ENCODE data around the gene WFDC9. TPM values are rescaled to one million over a fixed set of nuclear protein-coding genes. Genes with fewer than 3 reads are reported as not detected.
"Not testable (repeated sequence)": the region's sequence is repeated elsewhere in the genome, so short reads cannot be mapped to it uniquely, and the experiment has no call there.

The WFDC9 gene
- total RNA-seq, 6 experiments from 2014 or later, result not detected

DNA sequence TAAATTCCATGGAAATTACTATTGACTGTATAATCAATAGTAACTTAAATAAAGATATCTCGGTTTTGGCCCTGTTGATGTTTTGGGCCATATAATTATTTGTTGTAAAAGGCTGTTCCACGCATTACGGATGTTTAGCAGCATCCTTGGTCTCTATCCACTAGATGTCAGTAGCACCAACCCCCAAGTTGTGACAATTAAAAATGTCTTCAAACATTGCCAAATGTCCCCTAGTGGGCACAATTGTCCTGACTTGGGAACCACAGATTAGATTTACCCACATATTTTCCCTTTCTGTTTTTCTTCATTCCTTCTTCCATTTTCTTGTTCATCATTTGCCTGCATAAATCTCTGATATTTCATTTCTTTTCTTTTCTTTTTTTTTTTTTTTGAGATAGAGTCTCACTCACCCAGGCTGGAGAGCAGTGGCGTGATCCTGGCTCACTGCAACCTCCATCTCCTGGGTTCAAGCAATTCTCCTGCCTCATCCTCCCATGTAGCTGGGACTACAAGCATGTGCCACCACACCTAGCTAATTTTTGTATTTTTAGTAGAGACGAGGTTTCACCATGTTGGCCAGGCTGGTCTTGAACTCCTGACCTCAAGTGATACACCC lies 38.4 kb downstream of the WFDC9 start:
- Mint-ChIP-seq H3K36me3 (ENCODE audit: low read depth) (no peaks in the 10 kb centered on the region), H3K27ac (no peak overlapping the region), H3K4me1 (ENCODE audit: low read depth) (no peaks in the 10 kb centered on the region), H3K4me3 (no peak overlapping the region), H3K27me3 (ENCODE audit: insufficient read depth) (peaks cover 11% of the 10 kb centered on the region; the same call in 1 of the 2 replicates), H3K9me3 (no peaks in the 10 kb centered on the region)
- DNase-seq, result peak; percentile 66
- peak; percentile 82 for TF ChIP-seq CTCF (IDR thresholded peaks at IDR 0.05)

- no peaks in the 10 kb centered on the region for H3K4me1 Mint-ChIP-seq (ENCODE audit: low read depth)
- TF ChIP-seq CTCF (IDR thresholded peaks at IDR 0.05), result no peak
- no peak overlapping the region for H3K4me3 Mint-ChIP-seq
- no peak for DNase-seq
- no peaks in the 10 kb centered on the region for H3K36me3 Mint-ChIP-seq (ENCODE audit: low read depth)
- H3K9me3 Mint-ChIP-seq, result no peaks in the 10 kb centered on the region
- H3K27ac Mint-ChIP-seq, result no peak overlapping the region
- H3K27me3 Mint-ChIP-seq (ENCODE audit: insufficient read depth), result peaks cover 17% of the 10 kb centered on the region
Measured at GRCh38 chr20:45589725-45590124, 41.4 kb downstream of the WFDC9 start.

DNA sequence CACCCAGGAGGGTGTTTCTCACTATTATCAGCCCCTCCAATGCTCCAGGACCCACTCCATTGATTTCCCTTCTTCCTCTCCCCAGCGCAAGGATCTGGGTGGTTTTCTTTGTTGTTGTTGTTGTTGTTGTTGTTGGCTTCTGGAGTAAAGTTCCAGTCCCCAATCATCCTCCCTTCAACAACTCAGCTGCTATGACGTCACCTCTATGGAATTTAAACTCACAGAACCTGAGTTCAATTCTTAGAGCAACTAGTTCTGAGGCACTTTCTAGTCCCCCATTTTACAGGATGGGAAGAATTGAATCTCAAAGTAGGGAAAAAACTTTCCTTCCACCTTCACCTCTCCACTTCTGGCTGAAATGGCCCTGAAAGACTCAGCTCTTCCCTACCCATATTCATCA lies 42.3 kb downstream of the WFDC9 start:
- no peak for DNase-seq
- Mint-ChIP-seq H3K27ac (no peak overlapping the region), H3K4me3 (no peak overlapping the region), H3K36me3 (ENCODE audit: low read depth) (no peaks in the 10 kb centered on the region), H3K9me3 (no peaks in the 10 kb centered on the region), H3K4me1 (ENCODE audit: low read depth) (no peaks in the 10 kb centered on the region), H3K27me3 (ENCODE audit: insufficient read depth) (peaks cover 17% of the 10 kb centered on the region)
- no peak for TF ChIP-seq CTCF (IDR thresholded peaks at IDR 0.05)

DNA sequence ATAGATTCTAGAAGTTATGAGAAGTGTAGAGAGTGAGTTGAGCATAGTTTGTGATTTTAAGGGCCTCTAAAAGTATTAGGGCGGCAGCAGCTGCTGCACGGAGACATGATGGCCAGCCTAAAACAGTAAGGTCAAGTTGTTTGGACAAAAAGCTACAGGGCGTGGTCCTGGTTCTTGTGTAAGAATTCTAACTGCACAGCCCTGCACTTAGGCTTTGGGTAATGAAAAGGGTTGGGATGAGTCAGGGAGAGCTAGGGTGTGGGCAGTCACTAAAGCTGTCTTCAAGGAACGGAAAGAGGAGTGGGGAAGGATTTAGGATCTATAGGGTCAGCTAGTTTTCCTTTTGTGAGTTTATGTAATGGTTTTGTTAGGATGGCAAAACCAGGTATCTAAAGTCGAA lies 45.1 kb downstream of the WFDC9 start:
- H3K36me3 Mint-ChIP-seq (ENCODE audit: low read depth); H3K4me3 Mint-ChIP-seq; H3K9me3 Mint-ChIP-seq; H3K4me1 Mint-ChIP-seq (ENCODE audit: low read depth); DNase-seq; H3K27ac Mint-ChIP-seq: not testable (repeated sequence)
- peaks cover 20% of the 10 kb centered on the region for H3K27me3 Mint-ChIP-seq (ENCODE audit: insufficient read depth)

DNA sequence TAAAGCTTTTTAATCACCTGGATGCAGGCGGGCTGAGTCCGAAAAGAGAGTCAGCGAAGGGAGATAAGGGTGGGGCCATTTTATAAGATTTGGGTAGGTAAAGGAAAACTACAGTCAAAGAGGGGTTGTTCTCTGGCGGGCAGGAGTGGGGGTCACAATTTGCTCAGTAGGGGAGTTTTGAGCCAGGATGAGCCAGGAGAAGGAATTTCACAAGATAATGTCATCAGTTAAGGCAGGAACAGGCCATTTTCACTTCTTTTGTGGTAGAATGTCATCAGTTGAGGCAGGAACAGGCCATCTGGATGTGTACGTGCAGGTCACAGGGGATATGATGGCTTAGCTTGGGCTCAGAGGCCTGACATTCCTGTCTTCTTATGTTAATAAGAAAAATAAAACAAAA lies 46.8 kb downstream of the WFDC9 start:
- H3K9me3 Mint-ChIP-seq; DNase-seq; H3K27ac Mint-ChIP-seq; H3K4me3 Mint-ChIP-seq; H3K4me1 Mint-ChIP-seq (ENCODE audit: low read depth); H3K36me3 Mint-ChIP-seq (ENCODE audit: low read depth): not testable (repeated sequence)
- H3K27me3 Mint-ChIP-seq (ENCODE audit: insufficient read depth), result peaks cover 23% of the 10 kb centered on the region

GRCh38 chr20:45583502-45583901 lies 47.6 kb downstream of the WFDC9 start:
- H3K27ac Mint-ChIP-seq, result no peak overlapping the region
- H3K9me3 Mint-ChIP-seq, result no peaks in the 10 kb centered on the region
- no peak for TF ChIP-seq CTCF (IDR thresholded peaks at IDR 0.05)
- no peaks in the 10 kb centered on the region for H3K36me3 Mint-ChIP-seq (ENCODE audit: low read depth)
- no peaks in the 10 kb centered on the region for H3K4me1 Mint-ChIP-seq (ENCODE audit: low read depth)
- H3K4me3 Mint-ChIP-seq, result no peak overlapping the region
- H3K27me3 Mint-ChIP-seq (ENCODE audit: insufficient read depth), result peaks cover 23% of the 10 kb centered on the region
- DNase-seq, result no peak

GRCh38 chr20:45581702-45582101 lies 49.4 kb downstream of the WFDC9 start:
- no peak for DNase-seq
- Mint-ChIP-seq H3K4me1 (ENCODE audit: low read depth) (no peaks in the 10 kb centered on the region), H3K4me3 (no peak overlapping the region), H3K9me3 (no peaks in the 10 kb centered on the region), H3K27ac (no peak overlapping the region), H3K36me3 (ENCODE audit: low read depth) (no peaks in the 10 kb centered on the region), H3K27me3 (ENCODE audit: insufficient read depth) (peaks cover 12% of the 10 kb centered on the region)
- TF ChIP-seq CTCF (IDR thresholded peaks at IDR 0.05), result no peak

Measured in HFFc6 (cell line).